ENCODE measurements around the gene STX18. TPM values are rescaled to one million over a fixed set of nuclear protein-coding genes. Genes with fewer than 3 reads are reported as not detected.
"Not testable (repeated sequence)": the region's sequence is repeated elsewhere in the genome, so short reads cannot be mapped to it uniquely, and the experiment has no call there.

The STX18 gene
- total RNA-seq, 1 donor = 13.2 TPM

DNA sequence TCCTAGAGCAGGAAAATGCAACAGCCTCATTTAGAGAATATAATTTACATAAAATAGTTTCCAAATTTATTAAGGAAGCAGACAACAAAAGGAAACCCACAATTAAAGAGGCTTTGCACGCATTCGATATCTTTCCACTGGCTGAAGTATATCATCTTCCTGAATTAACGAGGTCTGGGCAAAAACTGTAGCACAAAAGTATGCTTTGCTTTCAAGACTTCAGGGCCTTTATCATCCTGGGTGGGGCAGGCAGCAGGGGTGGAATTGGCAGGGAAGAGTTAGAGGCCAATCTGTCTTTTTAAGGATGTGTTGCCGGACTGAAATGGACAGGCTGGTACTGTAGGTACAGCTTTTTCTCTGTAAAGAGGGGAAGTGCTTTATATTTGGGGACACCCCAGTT is 17.0 kb upstream of the STX18 start:
- DNase-seq (ENCODE audit: low read depth in 2 of 3, low spot score in 2 of 3) = no peak

DNA sequence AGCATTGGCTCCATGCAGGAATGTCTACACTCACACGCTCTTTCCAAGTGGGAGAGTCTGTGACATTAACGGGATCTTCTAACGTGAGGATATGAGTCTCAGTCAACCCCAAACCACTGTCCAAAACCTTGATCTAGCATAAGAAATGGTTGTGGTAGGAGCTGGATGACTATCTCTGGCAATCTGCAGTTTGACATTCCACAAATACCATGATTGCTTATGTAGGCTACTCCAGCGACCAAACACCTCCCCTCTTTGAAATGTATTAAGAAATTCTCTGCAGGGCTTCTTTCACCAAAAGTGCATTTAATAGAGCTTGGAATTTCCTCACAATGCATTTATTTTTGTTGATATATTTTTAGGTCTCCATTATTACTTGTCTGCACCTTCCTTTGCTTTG is 14.1 kb upstream of the STX18 start:
- no peak for DNase-seq (ENCODE audit: low read depth in 2 of 3, low spot score in 2 of 3)

DNA sequence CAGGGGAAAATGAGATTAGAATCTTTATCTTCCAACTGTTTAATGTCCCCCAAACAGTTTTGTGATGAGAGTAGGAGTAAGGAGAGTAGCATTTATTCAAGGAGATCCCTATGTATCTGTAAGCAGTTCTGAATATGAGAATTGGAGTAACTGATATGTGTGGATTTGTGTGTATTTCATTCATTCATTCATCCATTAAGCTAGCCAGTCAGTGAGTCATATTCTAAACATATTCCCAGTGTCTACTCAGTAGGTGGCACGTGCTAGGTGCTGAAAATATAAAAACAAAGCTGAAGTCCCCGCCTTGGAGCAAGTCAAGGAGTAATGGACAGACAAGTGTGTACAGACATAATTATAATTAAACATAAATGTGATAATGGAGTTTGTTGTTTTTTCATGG is 12.4 kb upstream of the STX18 start:
- DNase-seq (ENCODE audit: low read depth in 2 of 3, low spot score in 2 of 3) = no peak

DNA sequence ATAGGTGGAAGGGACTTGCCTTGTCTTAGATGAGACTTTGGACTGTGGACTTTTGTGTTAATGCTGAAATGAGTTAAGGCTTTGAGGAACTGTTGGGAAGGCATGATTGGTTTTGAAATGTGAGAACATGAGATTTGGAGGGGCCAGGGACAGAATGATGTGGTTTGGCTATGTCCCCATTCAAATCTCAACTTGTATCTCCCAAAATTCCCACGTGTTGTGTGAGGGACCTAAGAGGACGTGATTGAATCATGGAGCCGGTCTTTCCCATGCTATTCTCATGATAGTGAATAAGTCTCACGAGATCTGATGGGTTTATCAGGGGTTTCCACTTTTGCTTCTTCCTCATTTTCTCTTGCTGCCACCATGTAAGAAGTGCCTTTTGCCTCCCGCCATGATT is 10.2 kb upstream of the STX18 start:
- DNase-seq (ENCODE audit: low read depth in 2 of 3, low spot score in 2 of 3) = not testable (repeated sequence)

DNA sequence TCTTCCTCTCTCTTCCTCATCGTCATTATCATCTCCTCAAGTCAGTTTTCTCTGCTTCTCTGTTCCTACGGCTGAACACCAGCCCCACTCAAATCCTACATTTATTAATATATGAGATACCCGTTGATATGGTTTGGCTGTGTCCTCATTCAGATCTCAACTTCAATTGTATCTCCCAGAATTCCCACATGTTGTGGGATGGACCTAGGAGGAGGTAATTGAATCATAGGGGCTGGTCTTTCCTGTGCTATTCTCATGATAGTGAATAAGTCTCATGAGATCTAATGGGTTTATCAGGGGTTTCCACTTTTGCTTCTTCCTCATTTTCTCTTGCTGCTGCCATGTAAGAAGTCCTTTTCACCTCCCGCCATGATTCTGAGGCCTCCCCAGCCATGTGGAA is 8.3 kb upstream of the STX18 start:
- not testable (repeated sequence) for DNase-seq (ENCODE audit: low read depth in 2 of 3, low spot score in 2 of 3)

DNA sequence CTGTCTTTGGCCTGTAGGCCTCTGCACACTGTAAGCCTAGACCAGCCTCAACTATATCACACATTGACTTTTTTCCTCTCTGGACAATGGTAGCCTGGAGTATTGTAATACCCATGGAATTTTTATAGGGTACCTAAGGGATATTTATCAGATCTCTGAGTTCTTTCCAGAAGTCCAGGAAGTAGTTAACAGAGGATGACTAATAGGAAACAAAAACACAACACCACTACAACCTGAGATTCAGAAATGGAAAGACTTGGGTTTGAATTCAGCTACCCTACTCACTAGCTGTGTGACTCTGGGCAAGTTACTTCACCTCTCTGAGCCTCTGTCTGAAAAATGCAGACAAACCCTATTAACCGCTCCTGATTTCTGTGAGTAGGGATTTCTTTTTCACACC is 7.7 kb upstream of the STX18 start:
- DNase-seq (ENCODE audit: low read depth in 2 of 3, low spot score in 2 of 3) = no peak

DNA sequence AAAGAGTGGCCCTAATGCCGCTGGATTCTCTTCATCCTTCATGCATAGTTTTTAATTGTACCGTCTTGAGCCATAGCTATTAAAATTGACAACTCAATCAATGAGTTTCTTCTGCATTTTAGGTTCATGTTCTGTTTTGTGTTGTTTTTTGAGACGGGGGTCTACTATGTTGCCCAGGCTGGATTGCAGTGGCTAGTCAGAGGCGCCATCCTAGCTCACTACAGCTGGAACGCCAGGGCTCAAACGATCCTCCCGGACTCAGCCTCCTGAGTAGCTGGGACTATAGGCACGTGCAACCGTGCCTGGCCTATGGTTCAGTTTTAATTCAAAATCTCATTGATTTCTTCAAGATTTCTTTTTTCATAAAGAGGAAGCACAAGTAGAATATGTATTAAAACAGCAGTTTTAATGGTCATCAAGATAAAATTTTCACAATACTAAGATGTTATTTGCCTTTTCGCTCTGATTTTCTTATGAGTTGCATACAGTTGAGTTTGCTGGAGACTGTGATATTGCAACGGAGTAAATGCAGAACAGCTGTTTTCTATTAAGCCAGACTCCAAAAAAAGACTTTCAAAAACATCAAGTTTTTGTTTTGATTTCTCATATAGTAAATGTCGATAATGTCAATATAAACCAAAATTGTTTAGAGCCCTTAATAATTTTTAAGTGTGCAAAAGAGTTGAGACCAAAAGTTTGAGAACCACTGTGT is 1.1 kb upstream of the STX18 start:
- DNase-seq (ENCODE audit: low read depth in 2 of 3, low spot score in 2 of 3) = no peak

DNA sequence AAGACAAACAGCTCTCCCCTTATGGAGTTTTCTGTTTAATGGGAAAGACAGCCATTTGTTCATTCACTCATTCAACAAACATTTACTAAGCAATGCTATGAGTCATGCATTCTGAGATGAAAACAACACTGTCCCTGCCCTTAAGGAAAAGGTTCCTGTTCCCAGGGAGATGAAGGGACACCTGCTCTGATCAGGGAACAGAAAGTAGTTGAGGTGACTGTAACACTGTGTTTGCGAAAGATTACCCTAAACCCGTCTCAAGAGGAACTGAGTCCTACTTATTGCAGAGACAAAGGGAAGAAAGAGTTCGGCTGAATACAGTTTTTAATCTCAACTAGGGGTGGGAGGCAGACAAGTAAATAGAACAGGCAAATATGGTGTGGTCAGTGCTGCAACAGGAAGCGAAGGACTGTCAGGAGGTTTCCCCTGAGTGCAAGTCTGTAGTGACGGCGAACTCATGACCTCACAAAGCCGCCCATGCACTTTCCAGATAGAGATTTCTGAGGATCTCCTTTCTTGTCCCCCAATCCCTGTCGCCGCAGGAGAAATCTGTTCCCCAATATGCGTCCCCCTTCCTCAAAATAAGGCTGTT is 712 bp downstream of the STX18 start:
- DNase-seq (ENCODE audit: low read depth in 2 of 3, low spot score in 2 of 3) = peak in 2 of 3 donors; percentile 13 to 25

DNA sequence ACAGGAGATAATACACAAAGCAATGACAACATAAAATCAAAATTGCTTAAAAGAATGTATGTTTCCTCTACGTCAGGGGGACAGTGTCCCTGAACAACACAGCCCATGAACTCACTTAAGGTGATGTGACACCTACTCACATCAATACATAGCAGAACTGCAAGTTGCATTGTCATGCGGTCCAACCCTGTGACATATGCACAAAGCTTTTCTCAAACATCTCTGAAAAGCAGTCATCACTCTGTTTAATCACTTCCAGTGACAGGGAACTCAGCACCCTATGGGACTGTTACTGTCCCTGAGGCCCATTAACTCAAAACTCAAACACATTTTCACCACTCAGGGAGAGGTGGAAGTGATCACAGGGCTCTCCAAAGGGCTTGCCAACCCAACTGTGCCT is 2.4 kb downstream of the STX18 start:
- DNase-seq (ENCODE audit: low read depth in 2 of 3, low spot score in 2 of 3) = no peak

DNA sequence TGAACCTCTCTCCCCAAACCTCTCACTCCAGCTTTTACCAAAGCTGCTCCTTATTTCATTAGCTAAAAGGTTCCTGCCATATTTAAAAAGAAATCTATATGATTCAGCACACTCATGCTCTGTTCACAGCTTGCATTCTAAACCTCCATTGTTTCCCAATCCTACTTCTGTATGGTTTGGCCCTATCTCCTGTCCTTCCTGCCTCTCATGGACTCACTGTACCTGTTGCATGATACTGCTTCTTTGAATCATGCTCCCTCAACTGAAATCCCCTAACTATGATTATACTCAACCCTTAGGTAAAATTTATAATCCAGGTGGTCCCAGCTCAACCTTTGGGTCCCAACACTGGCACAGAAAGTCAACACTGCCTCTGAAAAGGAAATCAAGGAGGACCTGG is 6.3 kb downstream of the STX18 start:
- no peak for DNase-seq (ENCODE audit: low read depth in 2 of 3, low spot score in 2 of 3)

DNA sequence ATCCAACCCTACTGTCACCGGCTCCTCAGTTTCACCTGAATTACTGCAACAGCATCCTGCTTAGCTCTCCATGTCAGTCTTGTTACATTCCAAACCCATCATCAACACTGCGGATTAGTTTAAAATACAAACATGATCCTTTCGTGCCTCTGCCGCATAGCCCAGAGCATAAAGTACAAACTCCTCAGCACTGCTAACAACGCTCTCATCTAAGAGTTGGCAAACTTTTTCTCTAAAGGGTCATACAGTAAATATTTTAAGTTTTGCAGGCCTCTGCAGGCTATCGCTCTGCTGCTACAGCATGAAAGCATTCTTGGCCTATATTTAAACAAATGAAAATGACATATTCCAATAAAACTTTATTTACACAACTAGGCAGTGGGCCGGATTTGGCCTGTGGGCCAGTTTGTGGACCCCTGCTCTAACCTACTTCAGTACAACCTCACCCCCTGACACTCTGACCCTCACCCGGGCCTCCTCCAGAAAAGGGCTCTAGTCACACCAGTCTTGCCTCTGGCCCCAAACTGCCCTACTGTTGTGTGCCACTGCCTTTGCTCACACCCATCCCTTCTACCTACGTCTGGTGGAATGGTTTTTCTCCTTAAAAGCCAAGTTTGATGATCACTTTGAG is 7.2 kb downstream of the STX18 start:
- no peak for DNase-seq (ENCODE audit: low read depth in 2 of 3, low spot score in 2 of 3)

DNA sequence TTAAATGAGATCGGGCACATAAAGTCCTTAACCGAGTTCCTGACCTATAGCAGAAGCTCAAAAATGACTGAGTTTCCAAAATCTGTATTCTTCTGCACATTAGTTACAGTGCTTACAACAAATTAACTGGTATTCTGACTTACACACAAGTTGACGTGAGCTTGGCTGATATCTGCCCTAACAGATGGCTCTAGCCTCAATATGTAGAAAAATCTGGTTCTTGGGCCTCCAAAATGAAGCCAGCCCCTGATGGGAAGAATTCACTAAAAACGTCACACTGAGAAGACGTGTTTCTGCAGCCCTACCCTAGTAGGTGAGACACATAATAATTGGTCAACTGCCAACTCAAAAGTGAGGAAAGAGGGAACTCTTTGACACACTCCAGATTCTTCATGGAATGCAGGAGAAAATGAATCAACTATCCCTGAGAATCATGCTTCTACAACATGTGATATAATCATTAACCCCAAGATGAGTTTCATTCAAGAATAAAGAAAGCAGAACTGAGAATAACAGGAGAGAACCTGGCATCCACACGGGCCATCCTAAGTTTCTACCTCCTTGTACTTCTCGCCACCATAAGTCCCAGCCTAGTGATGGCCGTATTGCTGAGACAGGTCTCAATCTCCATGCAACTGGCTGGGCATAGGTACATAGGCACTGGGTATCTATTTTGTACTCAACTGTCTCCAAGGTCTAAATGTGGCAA is 8.2 kb downstream of the STX18 start:
- DNase-seq (ENCODE audit: low read depth in 2 of 3, low spot score in 2 of 3) = no peak

DNA sequence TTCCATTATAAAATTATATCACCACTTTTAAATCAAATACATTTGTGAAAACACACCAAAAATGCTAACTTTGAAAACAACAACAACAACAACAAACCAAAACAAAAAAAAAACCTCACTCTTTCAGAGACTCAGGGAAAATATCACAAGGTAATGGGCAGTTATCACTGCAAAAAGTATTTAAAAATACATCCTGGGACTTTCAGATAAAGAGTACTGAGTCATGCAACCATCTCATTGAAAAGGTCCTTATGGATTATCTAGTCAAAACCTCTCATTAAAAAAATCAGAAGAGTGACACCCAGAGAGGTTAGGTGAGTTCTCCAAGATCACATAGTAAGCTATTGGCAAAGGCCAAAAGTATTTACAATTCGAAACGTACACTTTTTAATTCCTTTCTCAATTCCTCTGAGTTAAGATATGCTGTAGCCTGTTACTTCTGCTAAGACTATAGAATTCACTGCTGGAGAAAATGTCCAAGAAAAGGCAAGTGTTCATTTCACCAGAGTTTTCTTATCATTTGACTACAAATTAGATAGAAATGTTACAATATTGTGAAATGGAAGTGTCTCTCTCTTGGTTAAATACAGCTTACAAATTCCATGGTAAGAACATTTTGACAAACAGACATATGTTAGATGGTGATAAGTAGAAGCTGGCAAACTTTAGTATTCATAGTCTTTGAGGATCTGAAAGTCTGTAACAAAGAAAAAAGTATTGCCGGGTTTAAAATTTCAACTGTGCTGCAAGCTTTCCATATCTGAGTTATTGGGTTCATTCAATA is 9.3 kb downstream of the STX18 start:
- DNase-seq (ENCODE audit: low read depth in 2 of 3, low spot score in 2 of 3) = no peak

DNA sequence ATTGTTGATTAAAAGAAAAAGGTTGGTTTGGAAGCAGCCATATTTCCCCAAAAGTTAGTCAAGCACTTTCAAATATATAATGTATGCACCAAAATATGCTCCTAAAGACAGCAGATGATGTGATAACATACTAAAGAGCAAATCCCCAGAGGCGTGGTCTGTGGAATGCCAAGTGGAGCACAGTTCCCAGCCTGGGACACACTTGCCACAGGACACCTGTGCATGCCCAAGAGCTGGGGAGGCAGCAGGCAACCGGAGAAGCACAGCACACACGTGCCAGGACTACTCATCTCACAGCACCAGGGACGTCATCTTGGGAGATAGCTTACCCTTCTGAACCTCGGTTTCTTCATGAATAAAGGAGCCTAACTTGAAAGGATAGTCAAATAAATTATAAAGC is 12.5 kb downstream of the STX18 start:
- no peak for DNase-seq (ENCODE audit: low read depth in 2 of 3, low spot score in 2 of 3)

DNA sequence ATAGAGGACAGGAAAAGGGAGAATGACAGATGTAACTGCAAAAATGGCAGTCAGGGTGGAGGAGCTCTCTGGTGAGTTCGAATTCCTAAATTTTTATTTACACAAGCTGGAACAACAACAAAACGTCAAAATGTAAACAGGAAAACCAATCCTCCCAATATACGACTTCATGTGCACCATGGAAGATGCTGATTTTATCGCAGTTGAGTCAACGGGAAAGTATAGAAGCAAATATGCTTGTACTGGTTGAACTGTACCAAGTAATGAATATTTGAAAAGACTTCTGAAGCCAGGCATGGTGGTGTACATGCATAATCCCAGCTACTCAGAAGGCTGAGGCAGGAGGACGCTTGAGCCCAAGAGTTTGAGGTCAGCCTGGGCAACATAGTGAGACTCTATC is 15.4 kb downstream of the STX18 start:
- DNase-seq (ENCODE audit: low read depth in 2 of 3, low spot score in 2 of 3) = no peak

DNA sequence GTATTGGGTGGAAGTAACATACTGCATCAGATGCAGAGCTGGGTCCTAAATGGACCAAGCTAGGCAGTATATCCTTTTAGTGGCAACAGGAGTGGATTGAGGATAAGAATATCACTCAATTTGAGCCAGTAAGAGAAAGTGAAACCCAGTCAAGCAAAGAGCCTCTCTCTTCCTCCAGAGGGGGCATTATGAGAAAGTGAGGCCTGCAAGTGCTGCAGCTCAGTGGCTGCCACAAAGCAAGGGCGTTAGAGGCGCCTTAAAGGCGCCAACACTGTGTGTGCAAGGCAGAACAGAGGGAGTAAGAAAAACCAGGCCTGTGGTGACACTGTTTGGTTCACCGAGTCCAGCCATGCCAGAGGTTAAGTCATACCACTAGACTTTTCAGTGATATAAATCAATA is 17.5 kb downstream of the STX18 start:
- peak in 2 of 3 donors; percentile 11 to 48 for DNase-seq (ENCODE audit: low read depth in 2 of 3, low spot score in 2 of 3)

DNA sequence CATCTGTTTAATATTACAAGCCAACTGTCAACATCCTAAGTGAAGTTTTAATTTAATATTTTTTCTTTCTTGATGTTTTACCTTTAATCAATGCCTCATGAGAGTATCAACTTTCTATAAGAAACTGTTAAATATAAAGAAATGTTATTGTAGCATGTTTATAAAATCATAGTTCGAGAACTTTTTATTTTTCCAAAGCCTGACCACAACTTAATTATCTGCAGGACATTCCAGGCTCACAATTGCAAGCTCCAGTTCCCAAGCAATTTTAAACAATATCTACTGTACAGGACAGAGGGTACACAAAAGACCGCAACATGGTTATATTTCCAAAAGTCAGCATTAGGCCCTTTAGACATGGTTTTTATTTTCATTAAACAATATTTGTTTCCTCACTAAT is 20.1 kb downstream of the STX18 start:
- no peak for DNase-seq (ENCODE audit: low read depth in 2 of 3, low spot score in 2 of 3)

DNA sequence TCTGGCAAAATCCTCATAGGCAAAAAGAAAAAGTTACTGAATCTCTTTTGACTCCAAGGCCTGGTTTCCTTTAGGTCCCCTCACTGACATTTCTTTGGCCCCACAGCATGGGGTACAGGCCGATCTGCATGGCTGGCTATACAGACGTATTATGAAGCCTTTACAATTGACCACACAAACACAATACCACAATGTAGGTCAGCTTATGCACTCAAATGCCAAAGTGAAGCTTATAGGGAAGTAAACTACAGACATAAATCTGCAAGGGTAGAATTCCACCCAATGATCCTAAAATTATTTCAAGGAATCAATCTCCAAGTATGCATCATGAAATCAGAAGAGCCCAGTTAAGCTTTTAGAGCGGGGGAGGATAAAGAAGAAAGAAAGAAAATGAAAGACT is 20.7 kb downstream of the STX18 start:
- DNase-seq (ENCODE audit: low read depth in 2 of 3, low spot score in 2 of 3) = no peak

DNA sequence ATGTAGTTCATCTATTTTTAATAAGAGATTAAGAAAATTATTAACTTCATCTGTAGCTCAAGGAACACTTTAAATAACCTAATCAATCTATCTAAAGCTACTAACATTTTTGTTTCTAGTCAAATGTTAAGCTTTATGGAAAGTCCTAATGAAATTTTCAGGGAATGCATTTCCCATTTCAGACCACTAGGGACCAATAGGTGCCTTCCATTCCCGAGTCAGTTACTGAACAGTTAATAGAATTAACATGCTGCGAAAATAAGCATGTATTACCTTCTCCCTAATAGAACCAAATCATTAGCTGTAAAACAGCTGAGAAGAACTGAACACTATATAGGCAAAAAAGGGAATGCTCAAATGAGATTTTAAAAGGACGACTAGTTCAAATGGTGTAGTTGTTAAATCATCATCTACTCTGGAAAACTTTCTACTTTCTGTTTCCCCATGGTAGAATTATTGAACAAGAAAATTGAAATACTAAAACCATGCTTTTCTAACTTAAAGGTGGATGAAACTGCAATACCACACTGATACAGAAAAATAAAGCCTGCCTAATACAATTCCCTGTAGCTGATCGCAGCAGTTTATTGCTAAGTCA is 22.5 kb downstream of the STX18 start:
- DNase-seq (ENCODE audit: low read depth in 2 of 3, low spot score in 2 of 3) = no peak

DNA sequence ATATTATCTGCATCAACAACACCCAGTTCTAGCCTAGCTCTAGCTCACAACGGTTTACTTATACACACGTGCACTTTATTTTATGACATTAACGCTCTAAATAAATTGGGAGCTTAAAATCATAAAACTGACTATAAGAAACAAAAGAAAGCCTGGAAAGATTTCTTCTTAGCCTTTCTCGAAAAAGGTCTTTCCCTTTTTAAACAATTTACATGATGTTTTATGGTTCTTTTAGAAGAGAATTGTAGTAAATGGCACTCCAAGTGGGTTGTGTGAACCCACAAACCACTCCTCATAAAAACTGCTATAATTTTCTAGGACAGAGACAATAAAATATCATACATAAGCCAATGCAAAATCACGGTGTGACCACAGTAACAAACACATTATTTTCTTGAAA is 23.1 kb downstream of the STX18 start:
- DNase-seq (ENCODE audit: low read depth in 2 of 3, low spot score in 2 of 3) = no peak

DNA sequence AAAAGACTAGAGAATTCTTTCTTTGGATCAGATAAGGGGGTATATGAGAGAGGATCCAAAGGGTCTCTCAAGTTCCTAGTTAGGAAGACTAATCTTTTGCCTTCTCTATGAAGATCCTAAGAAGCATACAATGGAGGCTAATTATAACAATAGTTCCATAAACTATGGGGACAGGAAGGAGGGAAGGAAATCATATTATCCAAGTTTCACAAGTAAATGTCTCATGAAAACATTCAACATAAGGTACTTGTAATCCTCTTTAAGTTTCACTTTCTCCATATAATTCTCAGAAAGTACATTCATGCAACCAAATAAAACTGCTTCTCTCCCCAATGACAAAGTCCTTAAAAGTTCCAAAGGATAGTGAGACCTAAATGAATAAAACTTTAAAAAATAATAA is 27.1 kb downstream of the STX18 start:
- DNase-seq (ENCODE audit: low read depth in 2 of 3, low spot score in 2 of 3) = no peak

All from hematopoietic multipotent progenitor cell (in vitro differentiated cells).